NOMO-1 (cell line): ENCODE measurements around the gene ATP5F1A.
"Not testable (repeated sequence)": the region's sequence is repeated elsewhere in the genome, so short reads cannot be mapped to it uniquely, and the experiment has no call there.

Source experiments
- DNase-seq, 2 experiments: peaks; one replicate each; lab custom pipeline; 2025; ENCODE audit not compliant: unreplicated experiment in 2 of 2; lab: John Stamatoyannopoulos, UW

ATP5F1A gene

DNA sequence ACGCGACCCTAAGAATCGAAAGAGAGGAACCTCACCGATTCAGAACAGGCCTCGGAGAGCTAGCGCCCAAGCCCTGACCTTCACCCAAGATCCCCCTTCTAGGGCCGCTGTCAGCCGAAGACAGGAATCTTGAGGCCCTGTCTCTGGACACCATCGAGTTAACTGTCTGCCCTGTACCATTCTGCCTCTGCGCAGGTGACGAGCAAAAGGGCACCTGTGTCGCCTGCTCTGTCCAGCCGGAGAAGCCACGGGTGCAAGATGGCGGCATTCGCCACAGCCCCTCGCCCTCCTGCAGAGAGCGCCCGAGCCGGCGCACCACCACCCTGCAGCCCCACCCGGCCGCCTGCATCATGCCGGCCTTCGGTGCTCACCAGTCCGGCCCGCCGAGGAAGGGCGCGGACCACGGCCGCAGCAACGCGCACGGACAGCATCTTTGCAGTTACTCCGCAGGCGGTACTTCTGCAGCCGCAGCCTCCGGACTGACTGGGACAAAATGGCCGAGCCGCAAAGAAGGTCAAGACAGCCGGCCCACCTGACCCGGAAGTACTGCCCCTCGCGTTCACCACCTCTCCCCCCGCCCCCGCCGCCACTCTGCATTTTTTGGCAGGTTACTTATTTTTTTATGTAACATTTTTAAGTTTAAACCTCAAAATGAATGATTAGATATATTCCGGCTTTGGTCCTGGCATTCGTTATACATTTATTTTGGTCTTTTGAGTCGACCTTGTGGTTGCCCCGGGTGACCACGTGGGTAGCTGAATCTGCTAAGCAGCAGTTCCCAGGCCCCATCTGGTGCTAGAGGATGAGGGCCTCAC lies at the start of gene ATP5F1A:
ATP5F1A (minus strand) TSS at position 496 of the 815 bp plus-strand sequence; CDS start at position 431, 65 bp downstream.
- peak; percentile 86 to 92 for DNase-seq

DNA sequence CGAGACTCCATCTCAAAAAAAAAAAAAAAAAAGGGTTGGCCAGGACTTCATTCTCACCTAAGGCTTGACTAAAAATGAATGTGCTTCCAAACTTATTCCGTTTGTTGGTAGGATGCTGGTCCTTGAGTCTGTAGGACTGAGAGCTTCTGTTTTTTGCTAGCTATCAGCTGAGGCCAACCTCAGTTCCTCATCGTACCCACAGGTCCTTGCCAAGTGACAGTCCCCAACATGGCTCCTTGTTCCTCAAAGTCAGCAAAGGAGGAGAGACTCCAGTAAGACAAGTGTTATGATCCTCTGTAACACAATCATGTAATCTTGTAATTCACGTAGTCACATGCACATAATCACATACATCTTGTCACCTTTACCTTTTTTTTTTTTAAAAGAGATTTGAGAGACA lies 43.1 kb upstream of the ATP5F1A start:
- DNase-seq = no peak

DNA sequence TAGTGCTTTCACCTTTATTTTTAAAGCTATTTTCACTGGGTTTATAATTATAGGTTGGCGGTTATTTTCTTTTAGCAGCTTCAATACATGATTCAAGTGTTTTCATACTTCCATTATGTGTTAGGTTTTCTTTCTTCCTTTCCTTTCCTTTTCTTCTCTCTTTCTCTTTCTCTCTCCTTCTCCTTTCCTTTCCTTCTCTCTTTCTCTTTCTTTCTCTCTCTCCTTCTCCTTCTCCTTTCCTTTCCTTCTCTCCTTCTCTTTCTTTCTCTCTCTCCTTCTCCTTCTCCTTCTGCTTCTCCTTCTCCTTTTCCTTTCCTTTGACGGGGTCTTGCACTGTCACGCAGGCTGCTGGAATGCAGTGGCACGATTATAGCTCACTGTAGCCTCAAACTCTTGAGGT lies 42.1 kb upstream of the ATP5F1A start:
- DNase-seq = no peak

DNA sequence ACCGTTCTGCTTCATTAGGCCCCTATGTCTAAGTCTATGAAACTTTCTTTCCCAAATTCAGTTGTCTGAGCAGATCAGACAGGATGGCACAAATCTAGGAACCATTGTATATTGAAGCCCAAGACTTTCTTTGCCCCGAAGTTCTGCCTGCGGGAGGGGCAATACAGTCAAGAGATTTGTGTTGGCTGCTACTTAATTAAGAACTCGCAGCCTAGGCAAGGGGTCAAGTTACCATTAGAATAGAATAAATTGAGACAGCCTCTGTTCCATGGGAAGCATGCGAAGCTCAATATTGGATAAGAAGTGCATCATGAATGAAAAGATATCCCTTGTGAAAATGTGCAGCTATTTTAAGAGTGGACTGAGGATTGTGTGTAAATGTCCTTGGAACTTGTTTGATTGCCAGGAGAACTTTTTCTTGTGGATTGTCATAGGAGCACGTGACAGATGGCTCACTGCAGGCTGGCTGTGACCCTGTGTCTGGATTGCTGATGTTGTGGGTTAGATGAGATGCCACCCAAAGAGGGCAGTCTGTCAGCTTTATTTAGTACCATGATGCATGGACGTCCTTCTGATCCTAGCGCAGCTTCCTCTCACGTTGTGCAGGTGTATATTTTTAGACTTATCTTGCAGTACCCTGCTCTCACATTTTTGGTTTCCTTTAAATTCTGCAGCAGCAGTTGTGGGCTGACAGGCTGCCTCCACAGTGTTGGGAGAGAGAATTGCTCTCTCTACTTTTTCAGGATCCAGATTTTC lies 37.0 kb upstream of the ATP5F1A start:
- no peak for DNase-seq

DNA sequence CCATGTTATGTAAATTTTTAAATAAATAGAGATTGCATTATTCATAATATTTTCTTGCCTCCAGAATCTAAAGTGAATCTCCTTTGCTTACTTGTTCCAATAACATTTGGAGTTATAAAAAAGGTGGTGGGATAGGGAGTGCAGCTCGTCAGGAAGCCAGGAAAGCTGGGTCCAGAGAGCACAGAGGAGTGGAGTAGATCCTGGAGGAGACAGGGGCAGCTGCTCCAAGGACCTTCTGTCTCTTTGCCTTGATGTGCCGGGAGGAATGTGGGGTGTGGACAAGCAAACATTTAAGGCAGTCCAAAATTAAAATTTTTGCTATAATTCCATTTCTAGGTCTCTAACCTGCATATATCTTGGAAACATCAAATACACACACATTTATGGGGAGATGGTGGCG lies 35.4 kb upstream of the ATP5F1A start:
- DNase-seq = no peak

DNA sequence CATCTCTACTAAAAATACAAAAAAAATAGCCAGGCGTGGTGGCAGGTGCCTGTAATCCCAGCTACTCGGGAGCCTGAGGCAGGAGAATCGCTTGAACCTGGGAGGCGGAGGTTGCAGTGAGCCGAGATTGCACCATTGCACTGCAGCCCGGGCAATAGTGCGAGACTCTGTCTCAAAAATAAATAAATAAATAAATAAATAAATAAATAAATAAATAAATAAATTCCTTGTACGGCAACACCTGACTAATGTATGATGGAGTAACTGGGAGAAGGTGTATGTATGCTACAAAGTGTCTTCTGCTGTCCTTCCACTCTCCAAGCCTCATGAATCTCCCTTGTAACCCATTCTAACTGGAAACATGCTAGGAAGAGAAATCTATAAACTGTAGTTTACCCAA lies 32.5 kb upstream of the ATP5F1A start:
- not testable (repeated sequence) for DNase-seq

DNA sequence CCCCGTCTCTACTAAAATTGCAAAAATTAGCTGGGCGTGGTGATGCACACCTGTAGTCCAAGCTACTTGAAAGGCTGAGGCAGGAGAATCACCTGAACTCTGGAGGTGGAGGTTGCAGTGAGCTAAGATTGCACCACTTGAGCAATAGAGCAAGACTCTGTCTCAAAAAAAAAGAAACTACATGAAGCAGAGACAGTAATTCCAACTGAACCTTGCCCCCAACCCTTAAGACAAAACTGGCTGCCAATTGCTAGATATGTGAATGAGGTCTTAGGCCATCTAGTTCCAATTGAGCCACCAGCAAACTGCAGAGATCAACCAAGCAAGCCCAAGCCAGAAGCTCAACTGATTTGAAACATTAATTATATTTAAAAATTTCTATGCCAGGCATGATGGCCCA lies 32.0 kb upstream of the ATP5F1A start:
- DNase-seq = no peak

DNA sequence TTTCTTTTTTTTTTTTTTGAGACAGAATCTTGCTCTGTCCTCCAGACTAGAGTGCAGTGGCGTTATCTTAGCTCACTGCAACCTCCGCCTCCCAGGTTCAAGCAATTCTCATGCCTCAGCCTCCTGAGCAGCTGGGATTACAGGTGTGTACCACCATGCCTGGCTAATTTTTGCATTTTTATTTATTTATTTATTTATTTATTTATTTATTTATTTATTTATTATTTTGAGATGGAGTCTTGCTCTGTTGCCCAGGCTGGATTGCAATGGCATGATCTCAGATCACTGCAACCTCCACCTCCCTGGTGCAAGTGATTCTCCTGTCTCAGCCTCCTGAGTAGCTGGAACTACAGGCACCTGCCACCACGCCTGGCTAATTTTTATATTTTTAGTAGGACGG lies 28.5 kb upstream of the ATP5F1A start:
- DNase-seq = not testable (repeated sequence)

DNA sequence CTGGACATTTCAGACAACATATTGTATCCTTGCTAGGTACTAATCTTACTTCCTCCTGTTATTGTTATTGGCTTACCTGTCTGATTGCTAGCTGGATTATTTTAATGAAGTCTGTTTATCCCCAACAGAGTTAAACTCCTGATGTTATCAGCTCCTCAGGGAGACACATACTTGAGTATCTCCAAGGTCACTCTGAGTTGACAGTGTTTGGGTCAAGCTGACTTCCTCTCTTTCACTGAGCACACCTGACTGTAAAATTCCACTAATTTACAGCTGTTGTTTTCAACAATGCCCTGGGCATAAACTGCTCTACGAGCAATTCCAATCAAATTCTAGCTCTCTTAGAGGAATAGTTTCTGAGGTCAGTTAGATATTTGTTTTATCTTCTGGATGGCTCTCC lies 15.7 kb upstream of the ATP5F1A start:
- DNase-seq = no peak

DNA sequence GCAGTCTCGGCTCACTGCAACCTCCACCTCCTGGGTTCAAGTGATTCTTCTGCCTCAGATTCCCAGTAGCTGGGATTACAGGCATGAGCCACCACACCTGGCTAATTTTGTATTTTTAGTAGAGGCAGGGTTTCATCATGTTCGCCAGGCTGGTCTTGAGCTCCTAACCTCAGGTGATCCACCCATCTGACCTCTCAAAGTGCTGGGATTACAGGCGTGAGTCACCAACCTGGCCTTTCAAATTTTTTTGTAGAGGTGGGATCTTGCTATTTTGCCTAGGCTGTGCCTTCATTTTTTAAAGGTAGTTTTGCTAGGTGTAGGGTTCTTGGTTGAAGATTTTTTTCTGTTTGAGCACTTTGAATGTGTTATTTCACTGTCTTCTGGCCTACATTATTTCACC lies 12.3 kb upstream of the ATP5F1A start:
- no peak for DNase-seq

DNA sequence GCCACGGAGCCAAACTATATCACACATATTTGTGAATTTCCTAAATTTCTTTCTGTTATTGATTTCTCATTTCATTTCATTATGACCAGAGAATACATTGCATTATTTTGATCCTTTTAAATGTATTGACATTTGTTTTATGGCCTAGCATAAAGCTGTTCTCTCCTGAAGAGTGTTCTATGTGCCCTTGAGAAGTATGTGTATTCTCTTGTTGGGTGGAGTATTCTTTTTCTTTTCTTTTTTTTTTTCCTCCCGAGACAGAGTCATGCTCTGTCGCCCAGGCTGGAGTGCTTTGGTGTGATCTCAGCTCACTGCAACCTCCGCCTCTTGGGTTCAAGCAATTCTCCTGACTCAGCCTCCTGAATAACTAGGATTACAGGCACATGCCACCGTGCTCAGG lies 11.3 kb upstream of the ATP5F1A start:
- DNase-seq = no peak

DNA sequence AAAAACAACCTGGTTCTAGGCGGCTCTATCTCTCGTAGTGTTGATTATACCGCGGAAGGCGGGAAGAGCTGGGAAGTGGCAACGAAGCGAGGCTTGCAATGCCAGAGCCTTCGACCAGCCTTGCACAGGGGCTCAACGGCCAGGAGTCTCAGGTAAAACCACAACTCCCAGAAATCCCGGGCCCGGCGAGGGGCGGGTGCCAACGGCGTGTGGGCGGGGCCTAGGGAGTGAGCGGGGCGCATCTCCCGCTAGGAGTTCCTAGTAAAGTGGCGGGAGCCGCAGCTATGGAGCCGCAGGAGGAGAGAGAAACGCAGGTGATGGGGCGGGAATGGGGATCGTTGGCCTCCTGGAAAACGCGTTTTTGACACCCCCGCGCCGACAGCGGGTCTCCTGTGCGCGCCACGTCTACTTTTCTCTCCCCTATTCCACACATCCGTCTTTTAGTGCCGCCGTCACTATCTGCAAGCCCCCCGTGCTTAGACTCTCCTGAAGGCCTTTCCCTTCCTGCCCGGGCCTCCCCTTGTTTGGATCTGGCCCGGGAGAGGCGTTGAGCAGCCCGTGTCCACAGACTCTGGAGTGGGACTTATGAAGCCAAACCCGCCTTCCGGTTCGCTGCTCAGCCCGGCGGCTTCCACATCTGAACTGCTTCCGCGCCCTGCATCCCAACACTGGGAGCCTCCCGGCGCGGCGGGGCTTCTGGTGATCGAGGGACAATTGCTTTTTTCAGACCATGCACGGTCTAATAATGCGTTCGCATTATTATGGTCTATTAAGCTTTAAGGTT lies 6.2 kb upstream of the ATP5F1A start, which contains the start of gene HAUS1:
HAUS1 (plus strand) TSS at position 258 of the 784 bp plus-strand sequence; CDS start at position 285, 27 bp downstream.
- peak; percentile 71 to 82 for DNase-seq

DNA sequence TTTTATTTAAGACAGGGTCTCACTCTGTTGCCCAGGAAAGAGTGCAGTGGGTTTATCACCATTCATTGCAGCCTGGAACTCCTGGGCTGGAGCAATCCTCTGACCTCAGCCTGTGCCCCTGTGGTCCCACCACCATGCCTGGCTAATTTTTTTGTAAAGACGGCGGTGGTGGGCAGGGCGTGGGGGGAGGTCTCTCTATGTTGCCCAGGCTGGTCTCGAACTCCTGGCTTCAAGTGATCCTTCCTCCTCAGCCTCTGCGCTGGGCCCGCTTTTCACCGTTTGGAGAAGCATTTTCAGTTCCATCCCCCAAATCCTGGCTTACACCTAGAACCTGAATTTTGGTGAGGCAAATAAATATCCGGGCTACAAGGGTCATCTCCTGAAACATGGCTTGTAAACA lies 1.4 kb upstream of the ATP5F1A start:
- DNase-seq = no peak

DNA sequence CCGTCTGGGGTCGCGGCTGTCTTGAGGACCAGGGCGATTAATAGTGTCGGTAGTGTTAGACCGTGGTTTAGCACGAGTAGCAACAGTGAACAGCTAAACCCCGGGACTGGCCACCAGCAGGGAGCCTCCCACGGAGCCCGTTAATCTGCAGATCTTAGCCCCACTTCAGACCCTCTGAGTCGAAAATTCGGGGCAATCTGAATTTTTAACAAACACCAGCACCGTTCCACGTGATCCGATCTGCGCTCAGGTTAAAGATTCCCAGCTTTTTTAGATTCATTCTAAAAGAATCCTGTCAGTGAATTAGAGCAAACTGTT lies 479 bp upstream of the ATP5F1A start:
- no peak for DNase-seq

DNA sequence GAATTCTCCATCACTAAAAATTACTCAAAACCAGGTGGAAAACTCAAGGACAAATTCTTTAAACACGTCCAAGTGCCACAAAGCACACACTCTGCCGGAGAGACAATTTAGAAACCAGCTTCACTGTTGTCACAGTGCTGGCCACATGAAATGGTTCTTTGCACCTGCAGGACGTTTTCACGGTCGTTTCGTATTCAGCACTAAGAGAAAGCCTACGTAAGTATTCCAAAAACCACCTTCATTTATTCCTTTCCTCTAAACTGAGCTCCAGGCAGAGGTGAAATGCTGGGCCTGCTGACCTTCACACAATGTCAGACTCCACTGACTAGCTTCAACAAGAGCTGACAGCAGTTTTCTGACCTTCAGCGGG lies 680 bp downstream of the ATP5F1A start:
- DNase-seq = no peak

DNA sequence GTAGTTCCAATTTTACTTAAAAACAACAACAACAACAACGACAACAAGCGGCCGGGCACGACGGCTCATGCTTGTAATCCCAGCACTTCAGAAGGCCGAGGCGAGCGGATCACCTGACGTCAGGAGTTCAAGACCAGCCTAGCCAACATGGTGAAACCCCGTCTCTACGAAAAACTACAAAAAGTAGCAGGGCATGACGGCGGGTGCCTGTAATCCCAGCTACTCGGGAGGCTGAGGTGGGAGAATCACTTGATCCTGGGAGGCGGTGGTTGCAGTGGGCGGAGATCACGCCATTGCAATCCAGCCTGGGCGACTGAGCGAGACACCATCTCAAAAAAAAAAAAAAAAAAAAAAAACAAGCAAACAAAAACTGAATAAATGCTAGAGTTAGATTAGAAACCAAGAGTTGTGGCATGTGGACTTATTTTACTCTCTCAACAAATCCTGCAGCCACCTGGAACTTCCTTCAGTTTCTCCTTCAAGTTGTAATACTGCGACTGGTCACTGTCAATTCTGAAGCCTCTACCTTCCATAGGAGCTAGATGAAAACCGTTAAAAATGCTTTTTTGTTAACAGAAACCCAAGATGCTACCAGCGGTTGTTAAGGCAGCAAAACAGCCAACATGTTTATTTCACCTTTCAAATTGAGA lies 1.3 kb downstream of the ATP5F1A start:
- DNase-seq = no peak

DNA sequence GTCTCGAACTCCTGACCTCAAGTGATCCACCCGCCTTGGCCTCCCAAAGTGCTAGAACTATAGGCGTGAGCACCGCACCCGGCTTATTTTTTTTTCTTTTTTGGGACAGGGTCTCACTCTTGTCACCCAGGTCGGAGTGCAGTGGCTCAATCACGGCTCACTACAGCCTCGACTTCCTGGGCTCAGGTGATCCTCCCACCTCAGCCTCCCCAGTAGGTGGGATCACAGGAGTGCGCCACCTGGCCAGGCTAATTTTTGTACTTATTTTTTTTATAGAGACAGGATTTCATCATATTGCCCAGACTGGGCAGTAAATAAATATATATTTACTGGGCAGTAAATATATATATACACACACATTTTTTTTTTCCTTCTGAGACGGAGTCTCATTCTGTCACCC lies 2.6 kb downstream of the ATP5F1A start:
- DNase-seq = no peak

DNA sequence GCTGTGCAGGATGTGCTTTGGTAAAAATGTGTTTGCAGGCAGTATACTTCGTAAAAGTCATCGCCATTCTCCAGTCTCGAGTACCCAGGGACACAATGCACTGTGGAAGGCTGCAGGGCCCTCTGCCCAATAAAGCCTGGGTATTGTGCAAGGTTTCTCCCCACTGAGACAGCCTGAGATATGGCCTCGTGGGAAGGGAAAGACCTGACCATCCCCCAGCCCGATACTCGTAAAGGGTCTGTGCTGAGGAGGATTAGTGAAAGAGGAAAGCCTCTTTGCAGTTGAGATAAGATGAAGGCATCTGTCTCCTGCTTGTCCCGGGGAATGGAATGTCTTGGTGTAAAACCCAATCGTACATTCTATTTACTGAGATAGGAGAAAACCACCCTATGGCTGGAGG lies 9.6 kb downstream of the ATP5F1A start:
- DNase-seq = not testable (repeated sequence)

DNA sequence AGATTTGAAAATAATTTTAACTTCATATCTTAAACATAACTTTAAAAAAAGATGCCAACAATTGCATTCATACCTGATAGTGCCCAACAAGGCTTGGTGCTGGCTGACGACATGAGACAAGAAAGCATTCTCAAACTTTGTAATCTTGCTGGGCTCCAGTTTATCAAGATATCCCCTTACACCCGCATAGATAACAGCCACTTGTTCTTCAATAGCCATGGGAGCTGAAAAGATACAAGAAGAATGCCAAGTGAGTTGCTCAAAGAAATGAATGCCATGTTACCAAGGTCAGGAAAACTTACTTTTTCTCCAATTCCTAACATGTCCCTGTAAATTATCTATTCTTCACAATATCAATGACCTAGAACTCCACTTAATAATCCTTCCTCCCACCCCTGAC lies 13.7 kb downstream of the ATP5F1A start:
- no peak for DNase-seq

DNA sequence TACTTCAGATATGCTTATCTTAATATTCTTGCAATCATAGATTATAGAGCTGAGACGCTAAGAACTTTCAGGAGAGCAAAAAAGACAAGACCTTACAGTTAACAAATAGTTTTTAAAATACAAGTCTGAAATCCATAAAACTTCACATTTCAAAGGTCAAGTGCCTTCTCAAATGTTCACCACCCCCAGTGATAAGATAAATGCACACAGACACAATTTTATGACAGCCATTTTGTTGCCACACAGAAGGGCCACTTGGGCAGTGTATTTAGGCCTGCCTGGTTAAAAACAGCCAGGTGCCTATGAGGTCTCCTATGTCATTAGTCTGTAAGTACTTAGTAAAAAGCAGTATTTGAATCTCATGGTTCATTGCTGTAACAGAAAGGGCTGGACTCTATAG lies 17.9 kb downstream of the ATP5F1A start:
- no peak for DNase-seq

DNA sequence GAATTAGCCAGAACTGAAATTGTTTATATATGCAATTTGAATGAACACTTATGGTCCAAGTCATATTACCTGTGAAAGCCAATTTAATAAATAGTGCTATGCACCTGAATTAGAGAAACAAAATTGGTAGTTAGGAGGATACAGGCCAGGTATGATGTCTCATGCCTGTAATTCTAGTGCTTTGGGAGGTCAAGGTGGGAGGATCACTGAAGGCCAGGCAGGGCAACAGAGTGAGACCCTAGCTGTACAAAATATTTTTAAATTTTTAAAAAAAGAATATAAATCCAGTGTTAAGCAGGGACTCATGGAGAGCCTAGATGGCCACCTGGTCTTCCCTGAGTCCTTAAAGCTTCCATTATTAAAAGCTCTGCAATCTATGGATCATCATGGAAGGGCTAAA lies 18.8 kb downstream of the ATP5F1A start:
- no peak for DNase-seq
